ENCODE results near the gene PRKCI.
"Not testable (repeated sequence)": the region's sequence is repeated elsewhere in the genome, so short reads cannot be mapped to it uniquely, and the experiment has no call there.

The PRKCI gene

GRCh38 chr3:170274641-170275040 is 52.4 kb downstream of the PRKCI start:
- Histone ChIP-seq H3K79me2 (ENCODE audit: insufficient read depth, low read length) (no peaks in the 10 kb centered on the region), H3K4me3 (ENCODE audit: insufficient read depth, low read length, poor library complexity, severe bottlenecking) (no peak overlapping the region), H4K20me1 (ENCODE audit: low read depth, low read length) (no peaks in the 10 kb centered on the region), H3F3A (ENCODE audit: insufficient read depth) (no peaks in the 10 kb centered on the region; the same call in 1 of the 2 replicates), H3K36me3 (ENCODE audit: low read length) (0 out of 2 replicates have a peak, but pooled peaks cover 3% of the 10 kb centered on the region), H3K4me2 (ENCODE audit: low read depth, low read length, poor library complexity, severe bottlenecking) (no peak overlapping the region), H3K9me2 (replicated peaks; ENCODE audit: insufficient read depth, low read length) (no peaks in the 10 kb centered on the region), H2AFZ (ENCODE audit: low read depth, low read length, severe bottlenecking) (no peak overlapping the region), H3K27me3 (ENCODE audit: low read length) (no peaks in the 10 kb centered on the region), H3K9ac (ENCODE audit: low read length) (no peak overlapping the region), H3K9me3 (ENCODE audit: insufficient read depth, low read length) (no peaks in the 10 kb centered on the region), H3K27ac (ENCODE audit: low read depth, low read length) (no peak overlapping the region)
- TF ChIP-seq CTCF (IDR thresholded peaks at IDR 0.05; ENCODE audit: insufficient read depth, low read length, poor library complexity, severe bottlenecking) = no peak
- no peak for TF ChIP-seq EZH2phosphoT487 (conservative IDR thresholded peaks at IDR 0.05; ENCODE audit: low read length)

GRCh38 chr3:170275832-170276231 is 53.6 kb downstream of the PRKCI start:
- TF ChIP-seq EZH2phosphoT487 (conservative IDR thresholded peaks at IDR 0.05; ENCODE audit: low read length) (no peak), CTCF (IDR thresholded peaks at IDR 0.05; ENCODE audit: insufficient read depth, low read length, poor library complexity, severe bottlenecking) (no peak)
- Histone ChIP-seq H3F3A (ENCODE audit: insufficient read depth) (no peaks in the 10 kb centered on the region; the same call in 1 of the 2 replicates), H3K36me3 (ENCODE audit: low read length) (0 out of 2 replicates have a peak, but pooled peaks cover 3% of the 10 kb centered on the region), H3K9ac (ENCODE audit: low read length) (no peak overlapping the region), H4K20me1 (ENCODE audit: low read depth, low read length) (no peaks in the 10 kb centered on the region), H3K79me2 (ENCODE audit: insufficient read depth, low read length) (no peaks in the 10 kb centered on the region), H3K4me2 (ENCODE audit: low read depth, low read length, poor library complexity, severe bottlenecking) (no peak overlapping the region), H3K9me3 (ENCODE audit: insufficient read depth, low read length) (no peaks in the 10 kb centered on the region), H3K4me3 (ENCODE audit: insufficient read depth, low read length, poor library complexity, severe bottlenecking) (no peak overlapping the region), H3K9me2 (replicated peaks; ENCODE audit: insufficient read depth, low read length) (no peaks in the 10 kb centered on the region), H3K27me3 (ENCODE audit: low read length) (no peaks in the 10 kb centered on the region), H3K27ac (ENCODE audit: low read depth, low read length) (no peak overlapping the region), H2AFZ (ENCODE audit: low read depth, low read length, severe bottlenecking) (no peak overlapping the region)

DNA sequence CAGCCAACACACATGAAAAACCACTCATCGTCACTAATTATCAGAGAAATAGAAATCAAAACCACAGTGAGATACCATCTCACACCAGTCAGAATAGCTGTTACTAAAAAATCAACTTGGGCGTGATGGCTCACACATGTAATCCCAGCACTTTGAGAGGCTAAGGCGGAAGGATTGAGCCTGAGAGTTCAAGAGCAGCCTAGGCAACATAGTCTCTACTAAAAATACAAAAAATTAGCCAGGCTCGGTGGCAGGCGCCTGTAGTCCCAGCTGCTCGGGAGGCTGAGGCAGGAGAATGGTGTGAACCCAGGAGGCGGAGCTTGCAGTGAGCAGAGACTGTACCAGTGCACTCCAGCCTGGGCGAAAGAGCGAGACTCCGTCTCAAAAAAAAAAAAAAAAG is 55.1 kb downstream of the PRKCI start:
- not testable (repeated sequence) for H3K9me3 ChIP-seq (ENCODE audit: insufficient read depth, low read length); H3K4me3 ChIP-seq (ENCODE audit: insufficient read depth, low read length, poor library complexity, severe bottlenecking); H3F3A ChIP-seq (ENCODE audit: insufficient read depth); H3K79me2 ChIP-seq (ENCODE audit: insufficient read depth, low read length); H3K4me2 ChIP-seq (ENCODE audit: low read depth, low read length, poor library complexity, severe bottlenecking); H4K20me1 ChIP-seq (ENCODE audit: low read depth, low read length); H3K27me3 ChIP-seq (ENCODE audit: low read length); H3K9ac ChIP-seq (ENCODE audit: low read length); H2AFZ ChIP-seq (ENCODE audit: low read depth, low read length, severe bottlenecking); H3K36me3 ChIP-seq (ENCODE audit: low read length); H3K27ac ChIP-seq (ENCODE audit: low read depth, low read length); H3K9me2 ChIP-seq (replicated peaks; ENCODE audit: insufficient read depth, low read length)

DNA sequence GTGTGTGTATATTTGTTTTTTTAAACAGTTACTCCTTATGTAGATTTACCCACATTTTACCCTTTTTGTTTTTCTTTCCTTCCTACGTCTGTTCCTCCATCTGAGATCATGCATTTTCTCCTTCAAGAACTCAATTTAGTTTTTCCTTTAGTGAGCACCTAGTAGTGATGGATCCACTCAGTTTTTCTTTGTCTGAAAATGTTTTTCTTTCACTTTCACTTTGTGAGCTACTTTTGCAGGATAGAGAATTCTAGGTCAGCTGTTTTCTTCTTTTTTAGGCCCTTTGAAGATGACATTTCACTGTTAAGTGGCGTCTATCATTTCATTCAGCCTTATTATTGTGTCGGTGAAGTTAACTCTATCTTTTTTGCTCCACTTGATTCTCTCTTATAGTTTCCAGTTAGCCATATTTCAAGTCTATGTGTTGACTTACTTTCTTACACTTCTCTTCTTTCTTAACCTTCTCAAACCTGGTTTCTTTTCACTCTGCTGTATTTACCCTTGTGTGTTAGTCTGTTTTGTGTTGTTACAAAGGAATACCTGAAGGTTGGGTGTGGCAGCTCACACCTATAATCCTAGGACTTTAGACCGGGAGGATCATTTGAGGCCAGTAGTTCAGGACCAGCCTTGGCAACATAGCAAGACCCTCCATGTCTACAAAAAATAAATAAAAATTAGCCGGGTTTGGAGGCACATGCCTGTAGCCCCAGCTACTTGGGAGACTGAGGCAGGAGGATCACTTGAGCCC is 55.8 kb downstream of the PRKCI start:
- Histone ChIP-seq H3K27me3 (ENCODE audit: low read length) (no peaks in the 10 kb centered on the region), H3K79me2 (ENCODE audit: insufficient read depth, low read length) (no peaks in the 10 kb centered on the region), H3K4me2 (ENCODE audit: low read depth, low read length, poor library complexity, severe bottlenecking) (peak overlapping the region; percentile 10), H3K4me3 (ENCODE audit: insufficient read depth, low read length, poor library complexity, severe bottlenecking) (no peak overlapping the region), H4K20me1 (ENCODE audit: low read depth, low read length) (no peaks in the 10 kb centered on the region), H3K36me3 (ENCODE audit: low read length) (no peaks in the 10 kb centered on the region), H3K27ac (ENCODE audit: low read depth, low read length) (no peak overlapping the region), H3K9me3 (ENCODE audit: insufficient read depth, low read length) (no peaks in the 10 kb centered on the region), H3K9ac (ENCODE audit: low read length) (no peak overlapping the region), H3K9me2 (replicated peaks; ENCODE audit: insufficient read depth, low read length) (no peaks in the 10 kb centered on the region), H2AFZ (ENCODE audit: low read depth, low read length, severe bottlenecking) (no peak overlapping the region), H3F3A (ENCODE audit: insufficient read depth) (no peaks in the 10 kb centered on the region; the same call in 1 of the 2 replicates)
- TF ChIP-seq EZH2phosphoT487 (conservative IDR thresholded peaks at IDR 0.05; ENCODE audit: low read length) (no peak), CTCF (IDR thresholded peaks at IDR 0.05; ENCODE audit: insufficient read depth, low read length, poor library complexity, severe bottlenecking) (no peak)
